Fibroblast of villous mesenchyme (primary cell): ENCODE measurements around the gene ZNF732. TPM values are rescaled to one million over a fixed set of nuclear protein-coding genes. Genes with fewer than 3 reads are reported as not detected.
A peak's percentile ranks its signal among the peaks of the same experiment; 100 is the strongest.

Experiments
- DNase-seq: peaks from one replicate; pipeline ENCODE4 v3.0.0-alpha.2; 2010; ENCODE audit warnings: low read depth
- H3K4me3 ChIP-seq: 2 replicates; pipeline ENCODE4 v1.5.1; 2011; ENCODE audit warnings: low read depth, mild to moderate bottlenecking, low read length
- total RNA-seq: library from RNA; depleted of rRNA; stranded (reverse); fragments of >200 nt; gene quantifications from 2 replicates; pipeline ENCODE4 v1.2.3, GENCODE V29; 2012
- TF ChIP-seq, protein P1 (sequence below): IDR thresholded peaks from 2 replicates; pipeline ENCODE4 v1.5.1; 2012; ENCODE audit warnings: low read depth, mild to moderate bottlenecking, low read length; ENCODE audit not compliant: insufficient read depth

Gene ZNF732
- 0.43 and 0.64 TPM in 2 replicates for total RNA-seq

DNA sequence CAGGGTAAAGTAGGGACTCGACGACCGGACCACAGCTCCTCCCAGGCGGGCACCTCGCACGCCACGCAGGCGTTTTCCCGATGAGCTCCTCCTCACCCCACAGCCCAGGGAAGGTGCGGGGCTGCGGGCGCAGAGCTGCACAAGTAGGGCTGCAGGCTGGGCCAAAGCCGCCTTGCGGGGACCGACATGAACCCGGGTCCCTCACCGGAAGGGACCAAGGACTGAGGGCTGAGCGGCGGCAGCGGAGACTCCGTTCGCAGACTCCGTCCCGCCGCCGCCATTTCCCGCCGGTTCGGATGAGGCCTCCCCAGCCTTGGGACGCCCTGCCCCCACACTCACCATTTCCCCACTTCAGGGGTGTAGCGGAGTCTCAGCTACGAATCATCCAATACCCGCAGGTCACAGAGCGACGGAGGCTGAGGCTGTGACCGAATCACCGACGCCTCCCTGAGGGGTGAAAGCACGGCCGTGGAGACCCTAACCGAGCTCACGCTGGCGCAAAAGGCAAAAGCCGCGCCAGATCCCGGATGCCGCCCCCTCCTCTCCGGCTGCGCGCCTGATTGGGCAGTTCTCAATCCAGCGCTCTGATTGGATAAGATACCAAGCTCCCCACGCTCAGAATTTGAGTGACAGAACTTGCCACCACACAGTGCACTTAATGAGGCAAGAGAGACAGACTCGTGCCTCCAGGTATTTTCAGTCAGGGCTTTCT is at the start of gene ZNF732:
Gene ZNF732, minus strand, starts transcription at position 506 of the 712 bp plus-strand sequence. Its CDS starts 164 bp downstream, at position 342.
- peak; percentile 86 for DNase-seq
- H3K4me3 ChIP-seq = peak within 1 kb of the TSS; percentile 65
- TF ChIP-seq, protein P1, sequence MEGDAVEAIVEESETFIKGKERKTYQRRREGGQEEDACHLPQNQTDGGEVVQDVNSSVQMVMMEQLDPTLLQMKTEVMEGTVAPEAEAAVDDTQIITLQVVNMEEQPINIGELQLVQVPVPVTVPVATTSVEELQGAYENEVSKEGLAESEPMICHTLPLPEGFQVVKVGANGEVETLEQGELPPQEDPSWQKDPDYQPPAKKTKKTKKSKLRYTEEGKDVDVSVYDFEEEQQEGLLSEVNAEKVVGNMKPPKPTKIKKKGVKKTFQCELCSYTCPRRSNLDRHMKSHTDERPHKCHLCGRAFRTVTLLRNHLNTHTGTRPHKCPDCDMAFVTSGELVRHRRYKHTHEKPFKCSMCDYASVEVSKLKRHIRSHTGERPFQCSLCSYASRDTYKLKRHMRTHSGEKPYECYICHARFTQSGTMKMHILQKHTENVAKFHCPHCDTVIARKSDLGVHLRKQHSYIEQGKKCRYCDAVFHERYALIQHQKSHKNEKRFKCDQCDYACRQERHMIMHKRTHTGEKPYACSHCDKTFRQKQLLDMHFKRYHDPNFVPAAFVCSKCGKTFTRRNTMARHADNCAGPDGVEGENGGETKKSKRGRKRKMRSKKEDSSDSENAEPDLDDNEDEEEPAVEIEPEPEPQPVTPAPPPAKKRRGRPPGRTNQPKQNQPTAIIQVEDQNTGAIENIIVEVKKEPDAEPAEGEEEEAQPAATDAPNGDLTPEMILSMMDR = no peak

DNA sequence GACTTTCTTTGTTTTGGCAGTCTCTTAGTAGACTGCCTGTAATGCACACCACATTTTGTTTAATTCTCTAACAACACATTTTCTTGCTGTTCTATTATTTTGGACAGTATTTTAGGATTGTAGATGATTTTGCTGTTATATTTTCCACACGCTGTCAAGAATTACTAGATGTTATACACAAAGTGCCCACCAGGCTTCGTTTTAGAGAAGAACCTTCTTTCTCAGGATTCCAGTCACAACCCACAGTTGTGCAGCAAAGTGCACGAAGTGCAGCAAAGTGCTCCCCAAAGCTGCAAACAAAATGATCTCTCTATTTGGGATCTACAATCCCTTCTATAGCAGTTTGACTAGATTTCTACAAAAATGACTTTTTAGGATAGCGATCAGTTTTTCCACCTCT is 34.7 kb upstream of the ZNF732 start:
- DNase-seq = no peak
- TF ChIP-seq, protein P1 = peak; percentile 28
- no peak overlapping the region for H3K4me3 ChIP-seq

DNA sequence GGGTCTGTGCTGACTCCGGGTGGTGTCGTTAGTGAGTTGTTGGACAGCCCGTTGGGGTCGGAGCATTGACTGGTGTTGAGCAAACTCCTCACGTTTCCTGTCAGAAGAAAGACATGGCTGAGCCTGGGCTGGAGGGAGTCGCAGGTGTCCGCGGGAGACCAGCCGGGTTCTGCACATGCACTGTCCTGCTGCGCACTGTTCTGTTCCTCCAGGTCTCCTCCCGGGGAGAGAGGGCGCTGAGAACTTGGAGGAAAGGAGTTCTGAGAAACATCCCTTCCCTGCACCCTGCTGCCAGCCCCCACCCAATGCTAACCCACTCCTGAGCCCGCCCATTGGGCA is 33.5 kb upstream of the ZNF732 start:
- TF ChIP-seq, protein P1 = no peak
- peak; percentile 11 for DNase-seq
- peak overlapping the region; percentile 72 for H3K4me3 ChIP-seq

DNA sequence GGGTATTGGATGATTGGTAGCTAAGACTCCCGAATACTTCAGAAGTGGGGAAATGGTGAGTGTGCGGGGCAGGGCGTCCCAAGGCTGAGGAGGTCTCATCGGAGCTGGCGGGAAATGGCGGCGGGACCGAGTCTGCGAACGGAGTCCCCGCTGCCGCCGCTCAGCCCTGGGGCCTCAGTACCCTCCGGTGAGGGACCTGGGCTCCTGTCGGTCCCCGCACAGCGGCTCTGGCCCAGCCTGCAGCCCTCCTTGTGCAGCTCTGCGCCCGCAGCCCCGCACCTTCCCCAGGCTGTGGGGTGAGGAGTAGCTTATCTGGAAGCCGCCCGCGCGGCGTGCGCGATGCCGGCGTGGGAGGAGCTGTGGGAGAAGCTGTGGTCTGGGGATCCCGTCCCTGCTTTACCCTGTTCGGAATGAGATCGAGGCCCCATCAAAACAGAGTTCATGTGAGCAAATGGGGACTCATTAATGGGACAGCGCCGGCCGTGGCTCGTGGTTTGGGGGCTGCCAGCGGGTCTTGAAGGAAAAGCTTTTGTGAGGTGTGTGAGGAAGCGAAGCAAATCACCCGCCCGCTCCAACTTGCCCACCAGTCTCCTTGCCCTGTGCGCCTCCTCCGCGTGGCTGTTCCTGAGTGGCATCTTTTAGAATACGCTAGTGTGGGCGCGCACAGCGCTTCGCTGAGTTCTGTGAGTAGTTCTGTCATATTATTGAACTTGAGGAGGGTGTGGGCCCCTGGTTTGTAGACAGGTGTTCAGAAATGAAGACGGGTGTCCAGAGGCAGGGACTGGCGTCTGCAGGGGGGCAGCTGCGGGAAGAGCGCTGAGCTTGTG is 32.9 kb upstream of the ZNF732 start:
- DNase-seq = peak; percentile 56
- peak overlapping the region; percentile 72 for H3K4me3 ChIP-seq
- TF ChIP-seq, protein P1 = no peak

DNA sequence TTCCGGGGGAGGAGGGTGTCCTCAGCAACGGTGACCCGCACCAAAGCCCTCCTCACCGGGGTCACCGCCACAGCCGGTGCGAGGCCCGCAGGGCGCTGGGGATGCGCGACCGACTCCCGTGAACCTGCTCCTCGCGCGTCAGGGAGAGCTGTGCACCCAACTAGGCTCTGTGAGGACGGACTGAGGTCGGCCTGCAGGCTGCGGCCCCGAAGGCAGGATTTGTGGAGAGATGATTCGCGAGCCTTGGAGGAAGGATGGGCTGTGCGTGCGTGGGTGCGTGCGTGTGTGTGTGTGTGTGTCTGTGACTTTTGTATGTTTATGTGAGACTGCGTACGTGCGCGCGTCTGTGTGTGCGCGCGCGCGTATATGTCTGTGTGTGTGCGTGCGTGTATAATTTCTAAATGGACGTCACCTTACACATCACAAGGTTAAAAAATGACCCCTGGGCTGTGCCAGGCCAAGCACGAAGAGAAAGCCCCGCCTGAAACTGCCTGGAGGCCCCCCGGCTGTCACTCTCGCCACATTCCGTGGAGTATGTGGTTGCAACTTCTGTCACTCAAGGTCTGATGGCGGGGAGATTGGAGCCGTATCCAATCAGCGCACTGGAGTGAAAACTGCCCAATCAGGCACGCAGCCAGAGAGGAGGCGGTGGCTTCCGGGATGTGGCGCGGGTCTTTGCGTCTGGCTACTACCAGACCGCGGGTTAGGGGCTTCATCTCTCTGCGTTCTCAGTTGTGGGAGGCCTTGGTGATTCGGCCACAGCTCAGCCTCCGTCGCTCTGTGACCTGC is 32.1 kb upstream of the ZNF732 start, which contains the start of gene ZNF141:
Gene ZNF141, plus strand, starts transcription at position 672 of the 789 bp plus-strand sequence. CDS start 170 bp downstream, outside the sequence.
- TF ChIP-seq, protein P1 = no peak
- DNase-seq = peak; percentile 99
- peak within 1 kb of the TSS; percentile 72 for H3K4me3 ChIP-seq

DNA sequence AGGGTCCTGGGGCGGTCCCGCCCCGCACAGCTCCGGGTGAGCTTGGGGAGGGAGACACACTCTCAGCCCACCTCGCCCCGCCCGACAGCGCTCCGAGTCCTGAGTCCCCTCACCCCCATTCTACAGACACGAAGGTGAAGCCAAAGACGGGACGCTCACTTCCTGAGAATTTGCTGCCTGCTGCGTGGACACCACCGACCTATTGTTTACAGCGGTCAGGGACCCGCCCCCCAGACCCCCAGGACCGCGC is 31.5 kb upstream of the ZNF732 start:
- no peak for DNase-seq
- peak overlapping the region; percentile 72 for H3K4me3 ChIP-seq
- TF ChIP-seq, protein P1 = no peak
